Measurements from ENCODE around the gene S100A2.
"Not testable (repeated sequence)": the region's sequence is repeated elsewhere in the genome, so short reads cannot be mapped to it uniquely, and the experiment has no call there.

The S100A2 gene

GRCh38 chr1:153566414-153567371 lies 1.0 kb upstream of the S100A2 start:
- FAIRE-seq, result peak; percentile 85
- DNase-seq (ENCODE audit: low spot score), result peak; percentile 97

GRCh38 chr1:153563991-153564390 lies 1.7 kb downstream of the S100A2 start:
- no peak for DNase-seq (ENCODE audit: low spot score)
- no peak for FAIRE-seq

GRCh38 chr1:153563483-153563901 lies 2.2 kb downstream of the S100A2 start:
- DNase-seq (ENCODE audit: low spot score), result no peak
- FAIRE-seq, result no peak

- FAIRE-seq; DNase-seq (ENCODE audit: low spot score): not testable (repeated sequence)
Observed at GRCh38 chr1:153562021-153562420, 3.6 kb downstream of the S100A2 start.

GRCh38 chr1:153561466-153561985 lies 4.1 kb downstream of the S100A2 start:
- FAIRE-seq (no peak), DNase-seq (ENCODE audit: low spot score) (no peak)

- no peak for FAIRE-seq
- no peak for DNase-seq (ENCODE audit: low spot score)
Observed at GRCh38 chr1:153560771-153561465, 4.7 kb downstream of the S100A2 start.

GRCh38 chr1:153560241-153560640 lies 5.4 kb downstream of the S100A2 start:
- no peak for FAIRE-seq
- no peak for DNase-seq (ENCODE audit: low spot score)

GRCh38 chr1:153557877-153558276 lies 7.8 kb downstream of the S100A2 start:
- DNase-seq (ENCODE audit: low spot score), result no peak
- no peak for FAIRE-seq

- no peak for FAIRE-seq
Observed at GRCh38 chr1:153556348-153556747, 9.3 kb downstream of the S100A2 start.

GRCh38 chr1:153553830-153554541 lies 11.7 kb downstream of the S100A2 start:
- no peak for DNase-seq (ENCODE audit: low spot score)
- no peak for FAIRE-seq

More at GRCh38 chr1:153556348-153556747, 9.3 kb downstream of the S100A2 start:
- no peak for DNase-seq (ENCODE audit: low spot score)

- DNase-seq (ENCODE audit: low spot score) (no peak), FAIRE-seq (no peak)
Observed at GRCh38 chr1:153553096-153553495, 12.5 kb downstream of the S100A2 start.

- DNase-seq (ENCODE audit: low spot score) (no peak), FAIRE-seq (no peak)
Observed at GRCh38 chr1:153552335-153552734, 13.3 kb downstream of the S100A2 start.

- FAIRE-seq (no peak), DNase-seq (ENCODE audit: low spot score) (no peak)
Observed at GRCh38 chr1:153550827-153551500, 14.7 kb downstream of the S100A2 start.

- FAIRE-seq (no peak), DNase-seq (ENCODE audit: low spot score) (no peak)
Observed at GRCh38 chr1:153550398-153550758, 15.3 kb downstream of the S100A2 start.

GRCh38 chr1:153549741-153550397 lies 15.8 kb downstream of the S100A2 start:
- no peak for FAIRE-seq
- no peak for DNase-seq (ENCODE audit: low spot score)

- no peak for FAIRE-seq
- DNase-seq (ENCODE audit: low spot score), result peak; percentile 78
Observed at GRCh38 chr1:153548722-153549688, 16.6 kb downstream of the S100A2 start, which contains the start of gene S100A3. Gene S100A3, minus strand, starts transcription at chr1:153549258. Its CDS starts 773 bp downstream, at chr1:153548485.

- no peak for FAIRE-seq
- DNase-seq (ENCODE audit: low spot score), result no peak
Observed at GRCh38 chr1:153547560-153548551, 17.8 kb downstream of the S100A2 start.

Measured in urothelium cell line (cell line).